NT2/D1 (cell line): Measurements from ENCODE around the gene INSR.

ENCODE experiments used
- SUZ12 ChIP-seq: IDR thresholded peaks from 2 replicates; pipeline ENCODE4 v1.6.1; 2011; ENCODE audit not compliant: insufficient read length, insufficient read depth; ENCODE audit errors: extremely low read depth
- YY1 ChIP-seq: IDR thresholded peaks from 2 replicates; pipeline ENCODE4 v1.6.1; 2011; ENCODE audit not compliant: insufficient read length, insufficient read depth

- no peak for TF ChIP-seq SUZ12
- no peak for TF ChIP-seq YY1
These were observed 76.4 kb downstream of the INSR start for GRCh38 chr19:7217861-7218260.
